IPS-15b (cell line): ENCODE data around the gene LIX1.

ENCODE experiments used
- H3K27me3 ChIP-seq: one replicate; pipeline ENCODE4 v1.6.1; 2013; ENCODE audit warnings: low read length; ENCODE audit not compliant: control insufficient read depth, insufficient read depth
- H3K36me3 ChIP-seq: one replicate; pipeline ENCODE4 v1.6.1; 2013; ENCODE audit warnings: low read length; ENCODE audit not compliant: control insufficient read depth, insufficient read depth
- H3K4me1 ChIP-seq: one replicate; pipeline ENCODE4 v1.6.1; 2013; ENCODE audit warnings: mild to moderate bottlenecking, low read length; ENCODE audit not compliant: control insufficient read depth, insufficient read depth
- H3K4me3 ChIP-seq: one replicate; pipeline ENCODE4 v1.5.1; 2013; ENCODE audit warnings: low read depth, low read length
- H3K9ac ChIP-seq: one replicate; pipeline ENCODE4 v1.6.1; 2013; ENCODE audit warnings: low read depth, mild to moderate bottlenecking, low read length
- H3K9me3 ChIP-seq: one replicate; pipeline ENCODE4 v1.6.1; 2013; ENCODE audit warnings: mild to moderate bottlenecking, low read length; ENCODE audit not compliant: control insufficient read depth, insufficient read depth

The LIX1 gene

GRCh38 chr5:97071101-97071500 lies 71.3 kb downstream of the LIX1 start:
- Histone ChIP-seq H3K9me3 (no peaks in the 10 kb centered on the region), H3K27me3 (no peaks in the 10 kb centered on the region), H3K36me3 (no peaks in the 10 kb centered on the region), H3K4me1 (peaks cover 3% of the 10 kb centered on the region), H3K4me3 (no peak overlapping the region), H3K9ac (no peak overlapping the region)

DNA sequence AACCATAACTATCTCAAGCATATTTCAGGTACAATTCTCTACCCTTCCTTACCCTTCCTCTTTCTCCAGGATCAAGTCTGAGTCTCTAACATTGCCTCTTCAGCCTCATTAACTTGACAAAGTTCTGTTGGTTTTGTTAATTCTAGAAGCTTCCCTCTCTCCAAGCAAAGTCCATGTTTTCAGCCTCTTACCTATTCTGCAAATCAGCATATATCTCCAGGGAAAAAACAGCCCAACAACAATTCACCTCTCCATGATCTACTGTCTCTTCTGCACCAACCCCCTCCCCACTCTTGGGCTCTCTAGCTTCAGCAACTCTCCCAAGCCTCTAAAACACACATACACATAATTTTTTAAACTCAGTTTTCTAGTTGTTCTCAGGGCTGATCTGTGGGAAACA lies 72.2 kb downstream of the LIX1 start:
- Histone ChIP-seq H3K27me3 (no peaks in the 10 kb centered on the region), H3K9me3 (no peaks in the 10 kb centered on the region), H3K4me3 (no peak overlapping the region)

GRCh38 chr5:97067296-97067850 lies 75.0 kb downstream of the LIX1 start:
- H3K36me3 ChIP-seq, result no peaks in the 10 kb centered on the region
- no peak overlapping the region for H3K4me3 ChIP-seq
- peaks cover 14% of the 10 kb centered on the region for H3K4me1 ChIP-seq
- no peaks in the 10 kb centered on the region for H3K9me3 ChIP-seq
- no peak overlapping the region for H3K9ac ChIP-seq
- no peaks in the 10 kb centered on the region for H3K27me3 ChIP-seq

More for the DNA sequence above, 72.2 kb downstream of the LIX1 start:
- H3K4me1 ChIP-seq, result peaks cover 11% of the 10 kb centered on the region
- no peak overlapping the region for H3K9ac ChIP-seq
- no peaks in the 10 kb centered on the region for H3K36me3 ChIP-seq

- Histone ChIP-seq H3K4me1 (peaks cover 14% of the 10 kb centered on the region), H3K27me3 (no peaks in the 10 kb centered on the region), H3K9ac (no peak overlapping the region), H3K4me3 (no peak overlapping the region), H3K36me3 (no peaks in the 10 kb centered on the region), H3K9me3 (no peaks in the 10 kb centered on the region)
These were observed 76.9 kb downstream of the LIX1 start for GRCh38 chr5:97065475-97065874.

DNA sequence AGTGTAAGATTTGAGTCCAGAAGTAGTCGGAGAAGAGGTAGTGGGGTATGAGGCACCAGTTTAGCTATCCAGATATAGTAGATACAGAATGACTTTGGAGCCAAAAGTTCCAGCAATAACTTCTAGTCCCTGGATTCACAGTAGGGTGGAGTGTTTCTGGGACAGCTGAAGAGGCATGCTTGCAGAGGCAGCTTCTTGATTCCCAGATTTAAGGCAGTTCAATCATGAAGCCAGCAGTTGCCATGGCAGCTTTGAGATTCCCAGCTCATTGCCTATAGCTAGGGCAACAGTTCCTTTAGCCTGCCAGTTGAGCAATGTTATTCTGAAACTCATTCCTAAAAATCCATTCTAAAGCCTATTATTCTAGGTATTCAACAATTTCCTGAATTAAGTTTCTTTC lies 79.2 kb downstream of the LIX1 start:
- H3K4me1 ChIP-seq, result peaks cover 14% of the 10 kb centered on the region
- H3K27me3 ChIP-seq, result no peaks in the 10 kb centered on the region
- H3K9ac ChIP-seq, result no peak overlapping the region
- no peaks in the 10 kb centered on the region for H3K9me3 ChIP-seq
- no peak overlapping the region for H3K4me3 ChIP-seq
- no peaks in the 10 kb centered on the region for H3K36me3 ChIP-seq

DNA sequence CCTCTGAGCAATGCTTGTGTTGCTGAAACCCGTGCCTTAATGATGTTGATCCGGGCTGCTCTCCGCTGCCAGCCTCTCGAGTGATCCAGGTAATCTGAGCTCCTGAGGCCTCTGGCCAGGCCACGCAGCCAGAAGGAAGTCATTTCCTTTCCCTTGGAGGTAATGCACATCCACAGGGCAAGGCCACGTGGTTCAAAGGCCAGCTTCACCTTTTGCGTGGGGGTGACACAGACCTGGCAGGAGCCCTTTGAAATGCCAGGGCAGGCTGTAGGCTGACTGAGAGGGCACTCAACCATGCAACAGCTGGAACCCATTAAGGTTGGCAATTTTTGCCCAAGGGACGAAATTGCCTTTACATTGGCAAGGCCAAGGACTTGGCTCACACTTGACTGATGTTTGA lies 80.4 kb downstream of the LIX1 start:
- H3K4me3 ChIP-seq, result no peak overlapping the region
- H3K9me3 ChIP-seq, result no peaks in the 10 kb centered on the region
- H3K9ac ChIP-seq, result no peak overlapping the region
- H3K27me3 ChIP-seq, result no peaks in the 10 kb centered on the region
- H3K4me1 ChIP-seq, result peaks cover 14% of the 10 kb centered on the region
- no peaks in the 10 kb centered on the region for H3K36me3 ChIP-seq

- Histone ChIP-seq H3K9ac (no peak overlapping the region), H3K9me3 (no peaks in the 10 kb centered on the region), H3K27me3 (no peaks in the 10 kb centered on the region), H3K36me3 (no peaks in the 10 kb centered on the region), H3K4me3 (no peak overlapping the region), H3K4me1 (no peaks in the 10 kb centered on the region)
These were observed 86.1 kb downstream of the LIX1 start for GRCh38 chr5:97056263-97056662.

GRCh38 chr5:97049175-97049574 lies 93.2 kb downstream of the LIX1 start:
- Histone ChIP-seq H3K27me3 (no peaks in the 10 kb centered on the region), H3K9me3 (no peaks in the 10 kb centered on the region), H3K4me3 (no peak overlapping the region), H3K9ac (no peak overlapping the region), H3K36me3 (no peaks in the 10 kb centered on the region), H3K4me1 (no peaks in the 10 kb centered on the region)

DNA sequence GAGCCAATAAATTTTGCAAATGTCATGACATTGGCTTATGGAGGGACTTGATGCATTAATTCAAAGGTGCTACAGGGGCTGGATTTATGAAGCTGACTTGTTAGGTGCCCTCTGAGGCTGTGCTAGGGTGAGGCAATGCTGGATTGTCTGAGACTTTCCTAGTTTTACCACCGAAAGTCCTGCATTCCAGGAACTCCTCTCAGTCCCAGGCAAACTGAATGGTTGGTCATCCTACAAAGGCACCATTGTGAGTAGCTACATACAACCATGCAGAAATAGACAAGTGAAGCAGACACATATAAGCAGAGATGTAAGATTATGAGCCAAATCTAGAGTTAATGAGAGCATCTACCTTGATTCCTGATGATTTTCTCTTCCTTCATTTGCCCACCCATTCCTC lies 95.3 kb downstream of the LIX1 start:
- H3K4me3 ChIP-seq, result no peak overlapping the region
- H3K9me3 ChIP-seq, result no peaks in the 10 kb centered on the region
- H3K27me3 ChIP-seq, result no peaks in the 10 kb centered on the region
- no peaks in the 10 kb centered on the region for H3K36me3 ChIP-seq
- H3K9ac ChIP-seq, result no peak overlapping the region
- peaks cover 4% of the 10 kb centered on the region for H3K4me1 ChIP-seq

DNA sequence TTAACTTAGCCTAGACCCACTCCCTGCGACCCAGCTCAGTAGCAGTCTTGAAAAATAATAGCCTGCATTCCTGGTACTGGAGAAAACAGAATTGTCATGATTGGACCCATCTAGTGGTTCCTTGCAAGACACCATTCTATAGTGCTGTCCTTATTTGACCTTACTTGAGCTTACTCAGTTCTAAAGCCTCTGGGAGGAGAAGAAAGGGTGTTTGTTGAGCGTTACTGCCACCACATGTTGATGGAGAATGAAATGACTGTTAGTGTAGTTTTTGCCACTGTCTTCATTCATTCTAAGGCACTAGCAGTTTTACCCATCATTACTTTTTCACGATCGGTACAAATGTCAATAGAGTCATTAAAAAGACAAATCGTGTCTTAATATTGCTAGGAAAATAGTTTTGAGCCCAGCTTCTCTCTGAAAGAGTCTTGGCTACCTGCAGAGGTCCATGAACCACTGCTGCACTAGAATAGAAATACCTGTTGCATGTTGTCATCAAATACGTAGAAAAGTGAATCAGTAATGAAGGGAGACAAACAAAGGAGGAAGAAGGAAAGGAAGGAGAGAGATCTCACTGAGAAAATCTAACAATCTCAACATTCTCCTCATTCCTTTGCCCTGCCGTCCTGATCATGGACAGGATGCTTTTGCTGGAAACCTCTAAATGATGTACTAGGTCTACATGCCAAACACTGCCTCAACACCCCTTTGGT lies 96.0 kb downstream of the LIX1 start:
- no peak overlapping the region for H3K9ac ChIP-seq
- H3K9me3 ChIP-seq, result no peaks in the 10 kb centered on the region
- H3K4me3 ChIP-seq, result no peak overlapping the region
- peaks cover 4% of the 10 kb centered on the region for H3K4me1 ChIP-seq
- no peaks in the 10 kb centered on the region for H3K27me3 ChIP-seq
- H3K36me3 ChIP-seq, result no peaks in the 10 kb centered on the region

DNA sequence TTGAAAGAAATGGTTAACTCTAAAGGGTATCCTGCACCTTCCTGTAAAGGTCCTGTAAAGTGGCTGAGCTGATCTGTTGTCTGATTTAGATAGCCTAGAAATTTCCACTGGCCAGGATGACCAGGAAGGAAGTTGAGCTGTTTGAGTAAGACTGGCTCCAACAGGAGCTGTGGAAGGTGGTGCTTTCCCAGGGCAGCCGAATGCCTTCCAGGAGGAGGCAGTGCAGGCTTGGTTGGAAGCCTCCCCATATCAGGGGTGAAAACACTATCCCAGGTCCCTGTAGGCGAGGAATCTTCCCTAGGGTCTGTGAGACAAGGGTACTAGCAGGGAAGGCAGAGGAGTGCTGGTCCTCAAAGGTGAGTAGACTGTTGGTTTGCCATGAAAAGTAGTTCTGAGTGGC lies 98.4 kb downstream of the LIX1 start:
- H3K27me3 ChIP-seq, result no peaks in the 10 kb centered on the region

DNA sequence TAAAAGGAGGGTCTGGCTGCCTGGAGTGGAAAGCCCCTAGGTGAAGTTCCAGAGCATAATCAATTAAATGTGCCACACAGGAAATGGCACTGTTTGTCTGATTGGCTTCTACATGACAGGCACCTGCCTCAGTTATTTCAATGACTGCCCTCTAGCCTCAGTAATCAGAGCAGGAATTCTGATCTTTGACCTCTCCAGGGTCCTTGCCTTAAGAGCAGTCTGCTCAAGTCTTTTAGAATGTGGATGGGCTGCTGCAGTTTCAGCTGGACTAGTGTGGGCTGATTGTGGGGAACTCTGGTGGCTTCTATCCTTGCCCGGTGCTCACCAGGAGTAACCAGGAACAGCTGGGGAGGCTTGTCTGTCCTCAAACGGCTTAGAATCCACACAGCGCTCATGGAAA lies 98.9 kb downstream of the LIX1 start:
- no peak overlapping the region for H3K9ac ChIP-seq

More for the DNA sequence above, 98.4 kb downstream of the LIX1 start:
- peaks cover 4% of the 10 kb centered on the region for H3K4me1 ChIP-seq
- no peak overlapping the region for H3K9ac ChIP-seq
- no peaks in the 10 kb centered on the region for H3K36me3 ChIP-seq
- H3K4me3 ChIP-seq, result no peak overlapping the region
- H3K9me3 ChIP-seq, result no peaks in the 10 kb centered on the region

More for the DNA sequence above, 98.9 kb downstream of the LIX1 start:
- Histone ChIP-seq H3K27me3 (no peaks in the 10 kb centered on the region), H3K4me1 (peaks cover 4% of the 10 kb centered on the region), H3K36me3 (no peaks in the 10 kb centered on the region), H3K9me3 (no peaks in the 10 kb centered on the region), H3K4me3 (no peak overlapping the region)
